ENCODE measurements around the gene RBM33. TPM values are rescaled to one million over a fixed set of nuclear protein-coding genes. Genes with fewer than 3 reads are reported as not detected.
A peak's percentile ranks its signal among the peaks of the same experiment; 100 is the strongest.

RBM33 gene
- total RNA-seq, 4 donors from 2014 or later = 62.8 to 129 (median 92.8) TPM

GRCh38 chr7:155739538-155740143 lies 95.2 kb downstream of the RBM33 start:
- no peak for TF ChIP-seq EP300 (IDR thresholded peaks at IDR 0.05; ENCODE audit: low read depth)
- TF ChIP-seq POLR2AphosphoS5 (IDR thresholded peaks at IDR 0.05) = no peak
- H3K4me3 ChIP-seq = no peak overlapping the region
- intact Hi-C loops (cut with DNase I; ENCODE audit: low total_unique reads) (no loop called here), in situ Hi-C loops (cut with MboI; ENCODE audit: low pct_ligation_motif_present in 1 of 4, low pct_unique_long_range_greater_than_20kb in 1 of 4, low sequenced_read_pairs in 3 of 4) (loop anchor here in 1 of 4 donors (10.0 kb wide), 1 partner anchor 135 kb away; no protein-coding TSS in a partner anchor)
- no peaks in the 10 kb centered on the region for H3K27me3 ChIP-seq
- H3K36me3 ChIP-seq = peaks cover 0 to 42% (median 19%) of the 10 kb centered on the region in 4 donors
- peaks cover 0 to 11% (median 2%) of the 10 kb centered on the region in 4 donors for H3K4me1 ChIP-seq
- WGBS, 2 donors (ENCODE audit: low coverage in 1 of 2) = 86 to 94% methylated on average over 2 to 19 of the region's 19 CpGs
- H3K27ac ChIP-seq = no peak overlapping the region
- no peaks in the 10 kb centered on the region for H3K9me3 ChIP-seq
- no peak for DNase-seq

- Histone ChIP-seq H3K9me3 (no peaks in the 10 kb centered on the region), H3K36me3 (peaks cover 0 to 53% (median 25%) of the 10 kb centered on the region in 4 donors), H3K4me3 (no peak overlapping the region), H3K27me3 (no peaks in the 10 kb centered on the region), H3K27ac (peak overlapping the region in 2 of 4 donors; percentile 8 to 9), H3K4me1 (peaks cover 0 to under 1% (median under 1%) of the 10 kb centered on the region in 4 donors)
- DNase-seq = no peak
- no peak for TF ChIP-seq POLR2A (IDR thresholded peaks at IDR 0.05)
- TF ChIP-seq POLR2AphosphoS5 (IDR thresholded peaks at IDR 0.05) = no peak
- no peak for TF ChIP-seq EP300 (IDR thresholded peaks at IDR 0.05; ENCODE audit: low read depth)
- no peak for TF ChIP-seq CTCF (IDR thresholded peaks at IDR 0.05)
- intact Hi-C loops (cut with DNase I; ENCODE audit: low total_unique reads) = no loop called here
- in situ Hi-C loops (cut with MboI; ENCODE audit: low pct_ligation_motif_present in 1 of 4, low pct_unique_long_range_greater_than_20kb in 1 of 4, low sequenced_read_pairs in 3 of 4) = no loop called here
- 62 to 63% methylated on average over 8 of the region's 8 CpGs for WGBS, 2 donors (ENCODE audit: low coverage in 1 of 2)
Measured at GRCh38 chr7:155741082-155741481, 96.6 kb downstream of the RBM33 start.

- intact Hi-C loops (cut with DNase I; ENCODE audit: low total_unique reads) = no loop called here
- in situ Hi-C loops (cut with MboI; ENCODE audit: low pct_ligation_motif_present in 1 of 4, low pct_unique_long_range_greater_than_20kb in 1 of 4, low sequenced_read_pairs in 3 of 4) = no loop called here
- Histone ChIP-seq H3K4me3 (no peak overlapping the region), H3K4me1 (peaks cover 0 to 6% (median 0%) of the 10 kb centered on the region in 4 donors), H3K36me3 (peaks cover 0 to 59% (median 27%) of the 10 kb centered on the region in 4 donors), H3K27ac (peak overlapping the region in 2 of 4 donors; percentile 8 to 40), H3K27me3 (no peaks in the 10 kb centered on the region), H3K9me3 (no peaks in the 10 kb centered on the region)
- TF ChIP-seq EP300 (IDR thresholded peaks at IDR 0.05; ENCODE audit: low read depth) = no peak
- TF ChIP-seq POLR2A (IDR thresholded peaks at IDR 0.05) = no peak
- TF ChIP-seq CTCF (IDR thresholded peaks at IDR 0.05) = no peak
- TF ChIP-seq POLR2AphosphoS5 (IDR thresholded peaks at IDR 0.05) = peak in 1 of 3 donors; percentile 27
- 77 to 80% methylated on average over 3 to 16 of the region's 16 CpGs for WGBS, 2 donors (ENCODE audit: low coverage in 1 of 2)
- peak; percentile 76 for DNase-seq
Measured at GRCh38 chr7:155741805-155742204, 97.3 kb downstream of the RBM33 start.

DNA sequence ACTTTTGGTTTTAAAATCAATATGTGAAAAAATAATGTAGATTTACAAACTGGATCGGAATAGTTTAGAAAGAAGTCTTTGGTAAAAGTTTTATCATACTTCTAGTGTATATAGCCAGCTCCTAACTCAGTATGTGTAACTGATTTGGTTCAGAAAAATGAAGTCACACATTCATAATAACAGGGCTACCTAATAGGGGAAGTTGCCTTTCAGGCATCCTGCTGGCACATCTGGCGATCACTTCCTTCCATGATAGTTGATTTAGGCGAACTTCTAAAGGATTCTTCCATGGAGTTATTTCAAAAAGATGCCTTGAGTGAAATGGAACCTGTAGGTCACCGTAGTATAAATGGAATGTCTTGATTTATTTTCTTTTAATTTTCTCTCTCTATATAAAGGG lies 98.7 kb downstream of the RBM33 start:
- no peak for DNase-seq
- in situ Hi-C loops (cut with MboI; ENCODE audit: low pct_ligation_motif_present in 1 of 4, low pct_unique_long_range_greater_than_20kb in 1 of 4, low sequenced_read_pairs in 3 of 4) = no loop called here
- intact Hi-C loops (cut with DNase I; ENCODE audit: low total_unique reads) = no loop called here

More for the DNA sequence above, 98.7 kb downstream of the RBM33 start:
- no peak overlapping the region for H3K4me3 ChIP-seq
- no peaks in the 10 kb centered on the region for H3K27me3 ChIP-seq
- TF ChIP-seq POLR2A (IDR thresholded peaks at IDR 0.05) = no peak
- TF ChIP-seq CTCF (IDR thresholded peaks at IDR 0.05) = no peak
- no peak for TF ChIP-seq POLR2AphosphoS5 (IDR thresholded peaks at IDR 0.05)
- TF ChIP-seq EP300 (IDR thresholded peaks at IDR 0.05; ENCODE audit: low read depth) = no peak
- H3K9me3 ChIP-seq = no peaks in the 10 kb centered on the region
- H3K27ac ChIP-seq = no peak overlapping the region
- WGBS, 2 donors (ENCODE audit: low coverage in 1 of 2) = 81 to 90% methylated on average over 4 of the region's 4 CpGs
- H3K36me3 ChIP-seq = peaks cover 0 to 59% (median 26%) of the 10 kb centered on the region in 4 donors
- H3K4me1 ChIP-seq = peaks cover 0 to 14% (median 0%) of the 10 kb centered on the region in 4 donors
